ENCODE measurements around the gene HAL.

HAL gene, protein sequence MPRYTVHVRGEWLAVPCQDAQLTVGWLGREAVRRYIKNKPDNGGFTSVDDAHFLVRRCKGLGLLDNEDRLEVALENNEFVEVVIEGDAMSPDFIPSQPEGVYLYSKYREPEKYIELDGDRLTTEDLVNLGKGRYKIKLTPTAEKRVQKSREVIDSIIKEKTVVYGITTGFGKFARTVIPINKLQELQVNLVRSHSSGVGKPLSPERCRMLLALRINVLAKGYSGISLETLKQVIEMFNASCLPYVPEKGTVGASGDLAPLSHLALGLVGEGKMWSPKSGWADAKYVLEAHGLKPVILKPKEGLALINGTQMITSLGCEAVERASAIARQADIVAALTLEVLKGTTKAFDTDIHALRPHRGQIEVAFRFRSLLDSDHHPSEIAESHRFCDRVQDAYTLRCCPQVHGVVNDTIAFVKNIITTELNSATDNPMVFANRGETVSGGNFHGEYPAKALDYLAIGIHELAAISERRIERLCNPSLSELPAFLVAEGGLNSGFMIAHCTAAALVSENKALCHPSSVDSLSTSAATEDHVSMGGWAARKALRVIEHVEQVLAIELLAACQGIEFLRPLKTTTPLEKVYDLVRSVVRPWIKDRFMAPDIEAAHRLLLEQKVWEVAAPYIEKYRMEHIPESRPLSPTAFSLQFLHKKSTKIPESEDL

DNA sequence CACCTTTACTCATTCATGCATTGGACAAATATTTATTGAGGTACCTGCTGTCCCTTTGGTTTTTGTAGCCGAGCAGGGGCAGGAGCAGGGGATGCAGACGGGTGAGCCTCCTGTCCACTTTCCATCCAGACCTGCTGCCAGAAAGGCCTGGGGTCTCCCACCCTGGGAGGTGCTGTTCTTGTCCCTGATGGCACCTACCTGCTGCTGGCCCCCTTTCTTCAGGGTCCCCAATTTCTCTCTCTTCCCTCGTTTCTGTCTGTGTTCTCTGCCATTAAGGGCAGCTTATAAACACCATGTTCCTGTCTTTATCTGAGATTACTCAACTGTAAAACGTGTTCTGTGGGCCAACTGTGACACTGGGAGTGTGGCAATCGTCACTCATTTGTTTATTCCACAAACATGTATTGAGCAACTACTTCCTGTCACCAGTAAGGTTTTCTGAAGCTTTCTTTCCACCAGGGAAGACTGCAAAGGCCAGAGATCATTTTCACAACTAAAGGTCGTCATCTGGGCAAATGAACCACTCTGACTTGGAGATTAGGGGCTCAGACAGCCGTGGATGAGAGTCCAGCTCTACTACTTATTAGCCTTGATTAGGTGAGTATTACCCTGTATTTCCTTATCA is at the start of gene HAL:
HAL (minus strand) TSS at position 311 of the 625 bp plus-strand sequence. CDS start 434 bp downstream, outside the sequence.
- DNase-seq: no peak

DNA sequence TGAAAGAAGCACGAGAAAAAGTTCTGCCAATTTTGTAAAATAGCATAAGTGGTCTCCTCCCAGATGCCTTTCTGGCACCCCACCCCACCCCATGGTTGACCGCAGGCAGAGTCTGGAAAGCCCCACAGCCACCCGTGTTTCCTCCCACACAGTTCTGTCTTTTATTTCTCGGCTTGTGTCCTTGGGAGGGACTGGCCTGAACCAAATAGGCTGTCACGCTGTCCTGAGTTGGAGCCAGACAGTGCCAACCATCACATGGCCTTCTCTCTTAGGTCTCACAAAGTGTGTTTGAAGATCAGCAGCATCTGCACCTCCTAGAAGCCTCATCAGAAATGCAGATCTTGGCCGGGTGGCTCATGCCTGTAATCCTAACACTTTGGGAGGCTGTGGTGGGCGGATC is 49.4 kb upstream of the HAL start:
- DNase-seq: no peak

DNA sequence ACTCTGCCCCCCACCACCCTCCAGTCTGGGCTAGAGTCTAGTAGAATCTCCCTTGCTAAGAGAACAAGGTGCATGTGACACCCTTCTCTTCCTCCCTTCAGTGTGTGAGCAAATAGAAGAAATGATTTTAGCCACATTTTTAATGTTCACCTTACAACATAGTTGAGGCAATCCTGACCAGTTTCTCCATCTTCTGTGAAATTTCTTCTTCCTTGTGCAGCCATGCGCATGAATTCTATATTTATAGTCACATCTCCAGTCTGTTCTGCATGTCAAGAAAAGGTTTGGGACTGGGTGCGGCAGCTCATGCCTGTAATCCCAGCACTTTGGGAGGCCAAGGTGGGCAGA is 48.8 kb upstream of the HAL start:
- no peak for DNase-seq

DNA sequence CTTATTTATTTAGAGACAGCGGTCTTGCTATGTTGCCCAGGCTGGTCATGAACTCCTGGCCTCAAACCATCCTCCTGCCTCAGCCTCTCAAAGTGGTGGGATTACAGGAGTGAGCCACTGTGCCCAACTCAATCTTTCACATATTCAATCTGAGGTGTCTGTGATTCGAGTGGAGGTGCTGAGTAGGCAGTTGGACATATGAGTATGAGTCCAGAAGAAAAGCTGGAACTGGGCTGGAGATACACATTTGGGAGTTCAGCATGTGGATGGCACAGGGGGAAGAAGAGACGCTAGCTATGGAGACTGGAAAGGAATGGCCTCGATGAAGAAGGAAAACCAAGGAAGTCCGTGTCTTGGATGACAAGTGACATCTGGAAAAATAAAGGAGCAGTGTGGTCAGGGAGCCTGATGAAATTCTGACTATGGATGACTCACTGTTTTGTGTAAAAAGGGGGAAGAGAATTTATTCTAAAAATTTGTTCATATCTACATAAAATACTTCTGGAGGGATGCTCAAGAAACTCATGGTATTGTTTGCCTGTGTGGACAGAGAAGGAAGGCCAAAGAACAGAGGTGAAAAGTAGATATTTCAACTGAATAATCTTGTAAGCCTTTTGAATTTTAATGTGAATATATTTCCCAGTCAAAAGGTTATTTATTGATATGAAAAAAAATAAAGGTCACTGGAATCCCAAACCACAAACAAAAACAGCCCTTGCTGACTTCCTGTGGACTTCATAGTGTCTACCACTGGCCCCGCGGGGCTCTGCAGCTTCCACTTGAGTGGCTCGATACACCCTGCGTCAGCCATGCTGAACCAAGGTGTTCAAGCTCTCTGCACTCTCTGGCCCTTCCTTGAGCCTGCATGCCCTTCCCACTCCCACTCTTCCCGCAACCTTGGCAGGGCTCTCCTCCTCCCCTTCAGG is 48.1 kb upstream of the HAL start:
- no peak for DNase-seq

DNA sequence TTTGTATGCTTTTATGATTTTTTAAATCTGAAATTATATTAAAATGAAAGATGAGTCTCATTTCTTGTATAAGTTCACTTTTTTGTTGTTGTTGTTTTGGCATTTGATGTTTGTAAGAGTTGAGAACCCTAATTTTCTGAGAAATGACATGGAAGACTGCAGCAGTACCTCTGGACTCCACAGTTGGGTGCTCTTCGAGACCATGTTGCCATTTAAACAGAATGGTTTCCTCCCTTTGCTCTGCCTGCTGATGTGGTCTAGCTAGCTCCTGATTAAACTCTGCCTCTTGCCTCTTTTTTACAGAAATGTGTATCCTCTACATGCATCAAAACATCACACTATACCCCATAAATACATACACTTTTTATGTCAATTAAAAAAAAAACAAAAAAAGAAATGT is 45.0 kb upstream of the HAL start:
- DNase-seq: no peak

DNA sequence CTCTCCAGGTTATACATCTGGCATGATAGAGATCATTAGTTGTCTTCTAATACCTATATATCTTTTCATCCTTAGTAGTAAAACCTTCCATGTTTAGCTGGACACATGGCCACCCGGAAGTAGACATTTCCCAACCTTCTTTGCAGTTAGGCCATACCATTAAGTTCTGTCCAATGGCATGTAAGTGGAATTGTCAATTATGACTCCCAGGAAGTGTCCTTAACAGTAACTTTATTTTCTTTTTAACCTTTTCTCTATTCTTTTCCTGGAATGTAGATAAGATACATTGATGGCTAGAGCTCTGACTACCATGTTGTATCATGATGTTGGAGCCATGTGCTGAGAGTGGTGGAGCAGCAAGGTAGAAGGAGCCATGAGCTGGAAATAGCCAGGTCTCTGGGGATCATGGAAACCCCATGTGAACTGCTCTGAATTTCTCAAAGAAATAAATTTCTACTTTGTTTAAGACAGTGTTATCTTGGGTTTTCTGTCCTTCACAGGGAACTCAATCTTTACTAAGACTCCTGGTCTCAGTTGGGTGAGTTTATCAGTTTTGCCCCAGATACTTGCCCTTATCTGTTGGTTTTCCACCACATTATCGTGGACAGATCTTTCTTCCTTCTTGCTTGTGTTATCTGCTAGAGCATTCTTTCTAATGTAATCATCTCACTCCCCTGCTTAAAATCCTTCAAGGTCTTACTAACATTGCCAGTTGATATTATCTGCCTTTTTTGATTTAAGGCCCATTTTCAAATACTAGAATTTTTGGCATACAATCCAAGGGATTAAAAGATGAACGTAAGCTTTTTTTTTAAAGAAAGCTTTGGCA is 44.4 kb upstream of the HAL start:
- DNase-seq: no peak

DNA sequence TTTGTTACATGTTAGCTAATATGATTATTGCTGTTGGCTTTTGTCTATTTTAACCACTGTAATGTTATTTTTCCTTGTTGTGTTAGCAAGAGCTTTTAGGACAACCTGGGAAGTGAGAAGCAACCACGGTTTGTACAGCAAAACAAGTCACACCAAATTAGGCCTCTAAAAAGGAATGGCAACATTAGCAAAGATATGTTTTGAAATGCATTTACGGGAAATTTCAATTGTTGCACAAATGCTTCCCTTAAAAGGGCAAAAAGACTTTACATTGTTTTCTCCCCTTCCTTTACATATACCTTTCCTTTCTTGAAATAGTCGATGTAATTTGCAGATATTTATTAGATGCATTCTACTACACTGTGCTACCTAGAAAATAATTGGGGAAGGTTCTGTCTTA is 43.4 kb upstream of the HAL start:
- DNase-seq: no peak

DNA sequence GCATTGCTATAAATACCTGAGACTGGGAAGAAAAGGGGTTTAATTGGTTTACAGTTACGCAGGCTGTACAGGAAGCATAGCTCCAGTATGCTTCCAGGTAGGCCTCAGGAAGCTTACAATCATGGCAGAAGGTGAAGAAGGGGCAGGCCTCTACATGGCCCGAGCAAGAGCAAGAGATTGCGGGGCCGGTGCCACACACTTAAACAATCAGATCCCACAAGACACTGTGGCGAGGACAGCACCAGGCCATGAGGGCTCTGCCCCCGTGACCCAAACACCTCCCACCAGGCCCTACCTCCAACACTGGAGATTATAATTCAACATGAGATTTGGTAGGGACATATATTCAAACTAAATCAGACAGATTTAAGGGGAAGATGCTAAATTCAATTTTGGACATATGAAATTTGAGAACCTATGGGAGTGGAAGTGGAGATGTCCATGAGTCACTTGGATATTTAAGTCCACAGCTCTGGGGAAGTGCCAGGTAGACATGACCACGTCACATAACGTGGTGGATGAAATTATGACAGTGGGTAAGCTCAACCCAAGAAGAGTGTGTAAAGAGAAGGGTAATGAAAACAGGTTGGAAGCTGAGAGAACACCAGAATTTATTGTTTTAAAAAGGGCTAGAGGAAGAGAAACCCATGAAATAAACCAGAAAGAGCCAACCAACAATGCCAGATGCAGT is 40.8 kb upstream of the HAL start:
- no peak for DNase-seq

DNA sequence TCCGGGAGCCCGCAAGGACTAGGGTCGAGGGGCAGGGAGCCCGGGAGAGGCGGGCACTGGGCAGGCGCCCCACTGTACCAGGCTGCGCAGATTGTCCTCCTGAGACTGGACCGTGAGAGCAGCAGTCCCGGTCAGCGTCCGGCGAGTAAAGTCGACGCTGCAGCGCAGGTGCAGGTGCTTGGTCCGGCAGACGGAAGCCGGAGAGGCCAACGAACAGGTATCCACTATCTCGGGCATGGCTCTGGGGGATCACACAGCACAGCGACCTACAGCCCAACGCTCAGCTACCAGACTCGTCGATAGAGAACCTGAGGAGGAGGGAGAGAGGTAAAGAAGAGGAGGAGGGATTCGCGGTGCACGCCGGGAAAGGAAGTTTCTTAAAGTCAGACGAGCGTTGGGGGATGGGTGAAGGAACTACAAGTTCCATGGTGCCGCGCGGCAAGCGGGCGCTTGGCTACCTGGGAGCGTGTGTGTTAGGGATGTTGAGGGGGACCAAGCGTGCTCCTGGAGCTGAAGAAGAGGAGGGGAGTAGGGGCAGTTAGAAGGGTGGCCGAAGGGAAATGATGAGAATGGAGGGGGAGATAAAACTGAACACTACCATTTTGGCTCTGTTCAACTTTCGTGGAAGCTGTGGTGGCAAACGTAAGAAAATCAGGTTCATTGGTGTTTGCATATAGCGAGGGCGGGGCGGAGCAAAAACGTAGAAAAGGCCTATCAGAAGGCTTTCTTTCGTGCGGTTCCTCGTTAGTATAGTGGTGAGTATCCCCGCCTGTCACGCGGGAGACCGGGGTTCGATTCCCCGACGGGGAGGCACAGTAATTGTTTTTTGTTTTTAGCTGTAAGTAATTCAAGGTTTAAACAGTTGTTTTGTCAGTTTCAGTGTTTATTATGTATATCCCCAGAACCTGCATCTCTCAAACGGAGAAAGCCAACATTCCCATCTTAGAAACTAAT is 39.4 kb upstream of the HAL start, which contains the start of gene LTA4H:
LTA4H (minus strand) TSS at position 305 of the 954 bp plus-strand sequence; CDS start at position 237, 68 bp downstream.
- peak; percentile 99 for DNase-seq

DNA sequence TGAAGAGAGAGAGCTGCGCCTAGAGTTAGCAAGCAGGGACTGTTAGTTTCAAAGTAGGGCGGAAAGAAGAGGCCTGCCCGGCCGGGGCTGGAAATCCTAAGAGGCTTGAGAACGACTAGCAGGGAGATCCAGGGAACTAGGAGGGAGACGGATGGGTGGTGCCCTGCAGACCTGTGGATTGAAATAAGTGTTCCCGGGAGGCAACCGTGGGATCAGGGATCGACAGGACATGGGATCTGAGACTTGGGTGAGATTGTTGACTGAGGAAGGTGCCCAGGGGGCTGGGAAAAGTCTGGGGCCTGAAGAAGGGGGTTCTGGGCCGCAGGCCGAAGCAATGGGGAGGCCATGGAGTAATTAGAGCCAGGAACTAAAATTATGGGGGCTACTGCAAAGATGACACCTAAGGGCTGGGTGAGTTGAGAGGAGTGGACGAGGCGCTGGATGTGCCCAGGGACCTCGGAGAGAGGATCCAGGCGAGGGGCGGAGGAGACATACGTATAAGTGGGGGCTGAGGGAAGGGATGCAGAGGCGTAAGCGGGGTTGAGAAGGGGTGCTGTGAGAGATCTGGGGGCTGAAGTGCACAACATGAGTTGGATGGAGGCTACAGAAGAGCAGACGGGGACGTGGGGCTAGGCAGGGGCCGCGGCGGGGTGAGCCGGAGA is 38.6 kb upstream of the HAL start:
- DNase-seq: peak; percentile 58

DNA sequence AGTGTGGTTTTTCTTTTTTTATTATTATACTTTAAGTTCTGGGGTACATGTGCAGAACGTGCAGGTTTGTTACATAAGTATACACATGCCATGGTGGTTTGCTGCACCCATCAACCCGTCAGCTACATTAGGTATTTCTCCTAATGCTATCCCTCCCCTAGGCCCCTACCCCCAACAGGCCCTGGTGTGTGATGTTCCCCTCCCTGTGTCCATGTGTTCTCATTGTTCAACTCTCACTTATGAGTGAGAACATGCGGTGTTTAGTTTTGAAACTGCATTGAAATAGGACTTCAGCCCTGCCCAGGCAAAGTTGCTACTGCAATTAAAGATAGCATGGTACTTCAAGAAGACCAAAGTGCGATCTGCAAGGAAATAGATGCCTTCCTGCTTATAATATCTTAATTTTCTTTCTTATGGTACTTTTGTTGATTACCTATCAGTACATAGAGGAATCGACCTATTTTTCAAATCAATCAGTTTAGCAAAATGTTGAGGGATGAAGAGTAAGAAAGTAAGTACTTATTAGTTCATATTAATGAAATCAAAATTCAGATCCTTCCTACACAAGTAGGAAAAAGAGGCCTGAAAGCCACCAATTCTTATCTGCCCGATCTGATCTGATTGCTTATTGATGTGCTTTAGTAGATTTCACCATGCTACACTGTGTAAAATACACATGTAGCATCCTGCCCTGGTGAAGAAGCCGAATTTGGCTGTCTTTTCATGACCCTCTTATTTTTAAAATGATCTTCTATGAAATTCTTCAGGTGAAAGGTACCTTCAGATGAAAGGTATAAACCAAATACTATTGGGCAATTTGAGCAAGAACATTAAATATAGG is 37.6 kb upstream of the HAL start:
- no peak for DNase-seq

DNA sequence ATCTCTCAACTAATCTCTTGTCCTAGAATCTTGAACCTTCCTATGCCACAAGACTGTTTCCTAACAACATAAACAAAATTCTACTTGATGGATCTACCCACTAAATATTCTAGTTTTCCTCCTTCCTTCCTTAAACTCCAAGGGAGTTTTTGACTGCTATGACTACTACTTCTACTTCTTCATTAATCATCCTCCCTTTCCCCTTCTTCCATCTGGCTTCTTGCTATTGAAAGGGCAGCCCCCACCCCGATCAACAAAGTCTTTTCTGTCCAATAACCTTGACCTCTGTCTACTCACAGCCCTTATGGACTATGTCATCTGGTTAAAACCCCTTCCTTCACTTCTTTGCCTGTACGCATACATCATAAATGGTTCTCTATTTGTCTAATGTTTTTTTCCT is 33.7 kb upstream of the HAL start:
- DNase-seq: no peak

DNA sequence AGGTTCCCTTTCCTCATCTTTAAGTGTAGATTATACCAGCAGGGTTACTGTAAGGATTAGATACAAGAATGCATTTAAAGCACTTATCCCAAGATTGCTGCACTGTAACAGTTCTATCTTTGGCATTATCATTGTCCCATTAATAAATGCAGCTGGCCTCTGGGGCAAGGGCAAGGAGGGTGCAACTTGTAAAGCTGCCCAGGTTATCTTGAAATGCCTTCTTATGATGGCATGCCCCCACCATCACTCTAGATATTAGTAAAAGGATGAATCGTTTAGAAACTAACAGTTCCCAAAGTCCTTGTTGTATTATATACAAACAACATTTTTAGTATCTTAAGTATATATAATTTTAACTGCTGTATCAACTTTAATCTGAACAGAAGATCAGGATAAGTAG is 32.4 kb upstream of the HAL start:
- DNase-seq: no peak

DNA sequence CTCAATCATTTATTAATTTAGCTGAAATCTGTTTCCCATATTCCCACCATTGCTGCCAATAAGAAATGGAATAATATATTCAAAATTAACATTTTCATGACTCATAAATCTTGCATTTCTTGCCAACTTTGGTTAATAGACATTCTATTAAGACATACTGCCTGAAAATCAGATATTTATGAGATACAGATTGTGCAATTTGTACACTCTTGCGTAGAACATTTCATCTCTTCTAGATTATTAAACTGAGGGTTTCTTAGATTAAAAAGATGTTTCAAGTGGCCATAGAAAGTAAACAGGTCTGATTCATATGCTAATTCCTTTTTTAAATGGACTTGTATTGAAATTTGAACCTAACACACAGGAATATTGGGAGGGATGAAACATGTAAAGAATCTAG is 30.2 kb upstream of the HAL start:
- DNase-seq: no peak

DNA sequence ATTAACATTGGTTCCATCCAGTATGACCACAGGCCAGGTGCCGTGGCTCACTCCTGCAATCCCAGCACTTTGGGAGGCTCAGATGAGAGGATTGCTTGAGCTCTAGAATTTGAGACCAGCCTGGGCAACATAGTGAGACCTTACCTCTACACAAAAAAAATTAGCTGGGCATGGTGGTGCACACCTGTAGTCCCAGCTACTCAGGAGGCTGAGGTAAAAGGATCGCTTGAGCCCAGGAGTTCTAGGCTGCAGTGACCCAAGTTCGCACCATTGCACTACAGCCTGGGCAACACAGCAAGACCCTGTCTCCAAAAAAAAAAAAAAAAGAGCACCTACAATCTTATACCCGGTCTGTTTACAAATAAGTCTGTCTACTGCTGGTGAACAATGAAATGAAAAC is 29.4 kb upstream of the HAL start:
- no peak for DNase-seq

DNA sequence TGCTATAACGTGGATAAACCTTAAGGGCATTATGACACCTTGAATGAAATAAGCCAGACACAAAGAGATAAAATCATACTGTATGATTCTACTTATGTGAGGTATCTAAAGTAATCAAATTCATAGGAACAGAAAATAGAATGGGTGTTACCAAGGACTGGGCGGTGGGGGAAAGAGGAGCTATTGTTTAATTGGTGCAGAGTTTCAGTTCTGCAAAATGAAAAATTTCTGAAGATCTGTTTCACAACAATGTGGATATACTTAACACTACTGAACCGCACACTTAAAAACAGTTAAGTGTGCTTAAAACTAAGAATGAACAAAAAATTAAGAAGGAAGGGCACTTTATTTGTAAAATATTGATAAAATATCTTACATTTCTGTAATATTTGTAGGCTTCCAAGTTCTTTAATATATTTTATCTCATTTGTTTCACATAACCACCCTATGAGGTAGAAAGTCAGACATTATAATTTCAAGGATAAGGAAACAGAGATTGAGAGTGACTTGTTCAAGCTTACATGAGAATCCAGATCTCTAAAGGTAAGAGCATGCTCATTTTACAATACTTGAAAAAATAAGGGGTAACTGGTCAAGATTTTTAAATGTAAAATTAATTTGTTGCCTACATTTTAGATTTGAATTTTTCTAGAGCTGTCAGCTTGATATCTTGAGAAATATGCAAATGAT is 24.3 kb upstream of the HAL start:
- no peak for DNase-seq

DNA sequence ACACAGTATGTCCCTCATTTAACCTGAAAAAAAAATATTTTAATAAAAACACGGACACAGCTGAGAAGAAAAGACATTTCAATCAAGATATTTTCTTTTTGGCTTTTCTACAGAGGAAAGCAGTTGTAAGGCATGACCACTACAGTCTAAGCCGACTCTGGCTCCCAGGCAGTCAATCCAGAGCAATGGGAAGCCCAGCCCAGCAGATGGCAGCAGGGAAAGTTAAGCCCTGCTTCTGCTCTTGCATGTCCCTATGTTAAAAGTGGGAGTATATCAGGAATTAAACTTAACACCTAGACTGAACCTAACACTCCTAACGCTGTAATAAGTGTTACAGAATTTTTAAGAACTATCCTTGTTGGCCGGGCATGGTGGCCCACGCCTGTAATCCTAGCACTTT is 19.5 kb upstream of the HAL start:
- no peak for DNase-seq

Measured in activated CD8-positive, alpha-beta memory T cell treated with anti-CD3 and anti-CD28 coated beads, Interleukin-2, amount 50 U/mL, for 48 hours (primary cell).